Duodenal mucosa (tissue), 2 donors: ENCODE results near the gene STARD3NL.
"Not testable (repeated sequence)": the region's sequence is repeated elsewhere in the genome, so short reads cannot be mapped to it uniquely, and the experiment has no call there.

Source experiments
- H3K27ac ChIP-seq: one replicate; pipeline ENCODE4 v1.7.0; 2013; ENCODE audit warnings: low read depth, low read length
- H3K27me3 ChIP-seq, 2 donors: one replicate each; pipeline ENCODE4 v1.7.0; 2013; ENCODE audit warnings: low read length in 2 of 2, control low read depth in 1 of 2; ENCODE audit not compliant: insufficient read depth in 2 of 2, control insufficient read depth in 1 of 2
- H3K36me3 ChIP-seq, 2 donors: one replicate each; pipeline ENCODE4 v1.7.0; 2013; ENCODE audit warnings: low read length in 2 of 2, control low read depth in 1 of 2; ENCODE audit not compliant: insufficient read depth in 2 of 2, control insufficient read depth in 1 of 2
- H3K4me1 ChIP-seq, 2 donors: one replicate each; pipeline ENCODE4 v1.7.0; 2013; ENCODE audit warnings: low read length in 2 of 2, control low read depth in 1 of 2; ENCODE audit not compliant: insufficient read depth in 2 of 2, control insufficient read depth in 1 of 2
- H3K4me3 ChIP-seq, 2 donors: one replicate each; pipeline ENCODE4 v1.7.0; 2013; ENCODE audit warnings: low read length in 2 of 2, low read depth in 1 of 2
- H3K9ac ChIP-seq, 2 donors: one replicate each; pipeline ENCODE4 v1.7.0; 2013; ENCODE audit warnings: low read length in 2 of 2, low read depth in 1 of 2
- H3K9me3 ChIP-seq, 2 donors: one replicate each; pipeline ENCODE4 v1.7.0; 2013; ENCODE audit warnings: low read length in 2 of 2, control low read depth in 1 of 2; ENCODE audit not compliant: control insufficient read depth in 1 of 2

Gene STARD3NL

GRCh38 chr7:38239129-38239528 is 61.1 kb downstream of the STARD3NL start:
- not testable (repeated sequence) for H3K4me1 ChIP-seq, H3K36me3 ChIP-seq, H3K27ac ChIP-seq

GRCh38 chr7:38241071-38241470 is 63.0 kb downstream of the STARD3NL start:
- Histone ChIP-seq H3K9ac (no peak overlapping the region), H3K4me3 (no peak overlapping the region), H3K27me3 (no peaks in the 10 kb centered on the region), H3K36me3 (no peaks in the 10 kb centered on the region), H3K27ac (no peak overlapping the region), H3K9me3 (no peaks in the 10 kb centered on the region), H3K4me1 (no peaks in the 10 kb centered on the region)

More at GRCh38 chr7:38239129-38239528, 61.1 kb downstream of the STARD3NL start:
- H3K4me3 ChIP-seq, H3K9me3 ChIP-seq, H3K9ac ChIP-seq, H3K27me3 ChIP-seq: not testable (repeated sequence)

DNA sequence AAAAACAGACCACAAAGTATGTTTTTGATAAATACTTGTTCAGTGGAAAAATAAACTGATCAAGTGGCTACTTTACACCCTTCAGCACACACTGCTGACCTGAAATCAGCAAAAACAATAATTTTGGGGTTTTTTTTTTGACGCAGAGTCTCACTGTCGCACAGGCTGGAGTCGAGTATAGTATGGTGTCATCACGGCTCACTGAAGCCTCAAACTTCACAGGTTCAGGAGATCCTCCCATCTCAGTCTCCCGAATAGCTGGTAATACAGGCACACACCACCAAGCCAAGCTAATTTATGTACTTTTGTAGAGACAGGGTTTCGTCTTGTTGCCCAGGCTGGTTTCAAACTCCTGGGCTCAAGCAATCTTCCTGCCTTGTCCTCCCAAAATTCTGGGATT is 64.8 kb downstream of the STARD3NL start:
- Histone ChIP-seq H3K4me3 (no peak overlapping the region), H3K9me3 (no peaks in the 10 kb centered on the region), H3K27me3 (no peaks in the 10 kb centered on the region), H3K9ac (no peak overlapping the region), H3K4me1 (no peaks in the 10 kb centered on the region), H3K36me3 (no peaks in the 10 kb centered on the region), H3K27ac (no peak overlapping the region)

DNA sequence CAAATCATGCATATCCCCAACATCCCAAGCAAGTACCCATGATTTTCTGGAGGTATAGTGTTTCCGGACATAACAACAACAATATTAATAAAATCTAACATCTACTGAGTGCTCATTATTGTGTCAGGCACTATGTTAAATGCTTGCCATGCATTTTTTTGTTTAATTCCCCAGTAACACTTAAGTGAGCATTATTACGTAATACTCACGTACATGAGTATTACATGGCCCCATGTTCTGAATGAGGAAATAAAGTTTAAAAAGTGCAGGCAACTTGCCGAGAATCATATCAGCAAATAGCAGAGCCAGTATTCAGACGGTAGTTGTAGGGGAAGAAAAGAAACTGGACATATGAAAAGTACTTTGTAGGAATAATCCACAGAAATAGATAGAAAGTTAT is 65.3 kb downstream of the STARD3NL start:
- not testable (repeated sequence) for H3K9me3 ChIP-seq, H3K36me3 ChIP-seq, H3K4me1 ChIP-seq, H3K9ac ChIP-seq, H3K4me3 ChIP-seq, H3K27ac ChIP-seq, H3K27me3 ChIP-seq

DNA sequence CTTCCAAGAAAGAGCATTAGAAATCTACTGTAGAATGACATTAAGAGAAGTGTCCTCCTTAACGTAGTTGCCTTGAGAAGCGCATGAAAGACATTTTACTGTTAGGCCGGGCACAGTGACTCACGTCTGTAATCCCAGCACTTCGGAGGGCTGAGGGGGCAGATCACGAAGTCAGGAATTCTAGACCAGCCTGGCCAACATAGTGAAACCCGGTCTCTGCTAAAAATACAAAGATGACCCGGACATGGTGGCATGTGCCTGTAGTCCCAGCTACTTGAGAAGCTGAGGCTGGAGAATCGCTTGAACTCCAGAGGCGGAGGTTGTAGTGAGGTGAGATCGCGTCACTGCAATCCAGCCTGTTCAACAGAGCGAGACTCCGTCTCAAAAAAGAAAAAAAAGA is 66.5 kb downstream of the STARD3NL start:
- Histone ChIP-seq H3K9ac (no peak overlapping the region), H3K27ac (no peak overlapping the region)

DNA sequence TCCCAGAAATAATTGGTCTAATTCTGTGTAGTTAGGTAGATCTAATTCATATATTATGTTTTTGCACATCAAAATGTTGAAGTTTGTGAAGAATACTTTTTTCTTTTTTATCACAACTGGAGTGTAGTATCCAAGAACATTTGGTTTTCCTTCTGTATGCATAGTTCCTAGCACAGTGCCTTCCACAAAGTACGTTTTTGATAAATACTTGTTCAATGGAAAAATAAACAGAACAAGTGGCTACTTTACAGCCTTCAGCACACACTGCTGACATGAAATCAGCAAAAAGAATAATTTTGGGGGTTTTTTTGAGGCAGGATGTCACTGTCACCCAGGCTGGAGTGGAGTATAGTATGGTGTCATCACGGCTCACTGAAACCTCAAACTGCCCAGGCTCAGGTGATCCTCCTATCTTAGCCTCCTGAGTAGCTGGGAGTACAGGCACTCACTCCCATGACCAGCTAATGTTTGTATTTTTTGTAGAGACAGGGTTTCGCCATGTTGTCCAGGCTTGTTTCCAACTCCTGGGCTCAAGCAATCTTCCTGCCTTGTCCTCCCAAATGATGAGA is 67.4 kb downstream of the STARD3NL start:
- no peaks in the 10 kb centered on the region for H3K27me3 ChIP-seq
- no peak overlapping the region for H3K9ac ChIP-seq
- H3K9me3 ChIP-seq = no peaks in the 10 kb centered on the region
- H3K36me3 ChIP-seq = no peaks in the 10 kb centered on the region
- no peak overlapping the region for H3K4me3 ChIP-seq
- no peak overlapping the region for H3K27ac ChIP-seq
- no peaks in the 10 kb centered on the region for H3K4me1 ChIP-seq

More for the DNA sequence above, 66.5 kb downstream of the STARD3NL start:
- Histone ChIP-seq H3K27me3 (no peaks in the 10 kb centered on the region), H3K4me3 (no peak overlapping the region), H3K4me1 (no peaks in the 10 kb centered on the region), H3K36me3 (no peaks in the 10 kb centered on the region), H3K9me3 (no peaks in the 10 kb centered on the region)

GRCh38 chr7:38248069-38248567 is 70.1 kb downstream of the STARD3NL start:
- H3K36me3 ChIP-seq = no peaks in the 10 kb centered on the region
- H3K4me1 ChIP-seq = no peaks in the 10 kb centered on the region
- no peaks in the 10 kb centered on the region for H3K9me3 ChIP-seq
- no peak overlapping the region for H3K27ac ChIP-seq
- no peak overlapping the region for H3K9ac ChIP-seq
- no peaks in the 10 kb centered on the region for H3K27me3 ChIP-seq
- no peak overlapping the region for H3K4me3 ChIP-seq

DNA sequence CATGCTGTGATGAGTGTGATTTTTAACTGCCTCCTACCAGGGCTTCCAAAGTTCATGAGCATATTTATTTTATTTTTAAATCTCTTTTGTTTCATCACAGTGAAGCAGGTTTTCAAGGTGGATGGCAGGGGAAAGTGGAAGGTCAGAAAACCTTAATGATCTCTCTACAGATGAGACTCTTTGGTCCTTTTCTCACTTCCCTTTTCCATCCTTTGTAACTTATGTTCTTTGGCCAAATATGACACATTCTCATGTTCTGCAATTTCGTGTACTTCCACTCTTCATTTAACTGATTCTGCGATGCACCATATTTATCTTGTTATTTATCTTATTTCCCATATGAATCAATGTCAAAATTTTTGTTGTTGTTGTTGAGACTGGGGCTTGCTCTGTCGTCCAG is 71.8 kb downstream of the STARD3NL start:
- not testable (repeated sequence) for H3K27ac ChIP-seq, H3K36me3 ChIP-seq, H3K9ac ChIP-seq, H3K4me3 ChIP-seq, H3K4me1 ChIP-seq, H3K9me3 ChIP-seq, H3K27me3 ChIP-seq

DNA sequence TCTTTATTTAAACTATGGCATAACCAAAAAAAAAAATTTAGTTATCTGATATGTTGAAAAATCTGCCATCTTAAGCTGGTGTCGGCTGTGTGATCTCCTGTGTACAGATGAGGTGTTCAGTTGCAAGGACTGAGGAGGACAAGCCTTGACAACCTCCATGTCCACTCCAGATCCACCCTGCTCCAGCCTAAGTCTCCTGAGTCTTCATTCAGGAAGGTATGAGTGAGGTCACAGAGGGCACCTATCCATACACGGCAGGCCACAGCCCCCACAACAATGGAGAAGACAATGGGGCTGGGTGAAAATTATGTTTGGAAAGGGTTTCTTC is 79.3 kb downstream of the STARD3NL start:
- no peaks in the 10 kb centered on the region for H3K36me3 ChIP-seq
- no peak overlapping the region for H3K27ac ChIP-seq
- no peaks in the 10 kb centered on the region for H3K4me1 ChIP-seq
- H3K9ac ChIP-seq = no peak overlapping the region
- H3K27me3 ChIP-seq = no peaks in the 10 kb centered on the region
- H3K4me3 ChIP-seq = no peak overlapping the region
- H3K9me3 ChIP-seq = no peaks in the 10 kb centered on the region

GRCh38 chr7:38259157-38259556 is 81.1 kb downstream of the STARD3NL start:
- H3K27me3 ChIP-seq, H3K27ac ChIP-seq, H3K36me3 ChIP-seq, H3K4me3 ChIP-seq, H3K9me3 ChIP-seq, H3K4me1 ChIP-seq, H3K9ac ChIP-seq: not testable (repeated sequence)

DNA sequence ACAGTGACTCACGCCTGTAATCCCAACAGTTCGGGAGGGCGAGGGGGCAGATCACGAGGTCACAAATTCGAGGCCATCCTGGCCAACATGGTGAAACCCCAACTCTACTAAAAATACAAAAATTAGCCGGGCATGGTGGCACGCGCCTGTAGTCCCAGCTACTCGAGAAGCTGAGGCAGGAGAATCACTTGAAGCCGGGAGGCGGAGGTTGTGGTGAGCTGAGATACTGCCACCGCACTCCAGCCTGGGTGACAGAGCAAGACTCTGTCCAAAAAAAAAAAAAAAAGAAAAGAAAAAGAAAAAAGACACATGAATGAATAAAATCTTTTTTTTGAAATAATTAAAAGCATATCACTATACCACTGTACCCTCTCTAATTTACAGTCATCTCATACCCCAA is 83.6 kb downstream of the STARD3NL start:
- not testable (repeated sequence) for H3K4me3 ChIP-seq, H3K36me3 ChIP-seq, H3K27me3 ChIP-seq, H3K9me3 ChIP-seq, H3K9ac ChIP-seq, H3K4me1 ChIP-seq, H3K27ac ChIP-seq
